Thyroid gland (tissue), 4 donors: ENCODE measurements around the gene SPHK1. TPM values are rescaled to one million over a fixed set of nuclear protein-coding genes. Genes with fewer than 3 reads are reported as not detected.

ENCODE experiments used
- DNase-seq, 2 donors: peaks; one replicate each; pipeline ENCODE4 v3.0.0-alpha.2; 2019
- H3K27ac ChIP-seq, 3 donors: fragments of 200-600 bp; sonication (generic); 1 replicate in 2 of 3; 2 replicates in 1 of 3; pipeline ENCODE4 v1.5.1; 2016 to 2019; ENCODE audit warnings: mild to moderate bottlenecking in 1 of 3, moderate library complexity in 1 of 3
- H3K27me3 ChIP-seq: fragments of 200-600 bp; sonication (generic); one replicate; pipeline ENCODE4 v1.5.1; 2019
- H3K36me3 ChIP-seq, 2 donors: fragments of 200-600 bp; sonication (generic); one replicate each; pipeline ENCODE4 v1.5.1; 2016 to 2019
- H3K4me1 ChIP-seq, 2 donors: fragments of 200-600 bp; sonication (generic); one replicate each; pipeline ENCODE4 v1.5.1; 2017 to 2019
- H3K4me3 ChIP-seq, 3 donors: fragments of 200-600 bp; sonication (generic); replicated peaks in 1 of 3; 1 replicate in 2 of 3; 2 replicates in 1 of 3; pipeline ENCODE4 v1.5.1; 2016; ENCODE audit warnings: mild to moderate bottlenecking in 1 of 3
- H3K9me3 ChIP-seq: fragments of 200-600 bp; sonication (generic); one replicate; pipeline ENCODE4 v1.5.1; 2017
- CTCF ChIP-seq, 6 experiments: fragments of 200-600 bp in 3 of 6; fragments of 450-650 bp in 3 of 6; sonication (generic) in 3 of 6; IDR thresholded peaks; one replicate each; pipeline ENCODE4 v1.5.1; 2016 to 2019; ENCODE audit warnings: antibody characterized with exemption in 6 of 6, mild to moderate bottlenecking in 2 of 6, inconsistent platforms in 1 of 6, moderate library complexity in 1 of 6
- POLR2A ChIP-seq, 2 donors: fragments of 450-650 bp; IDR thresholded peaks; one replicate each; pipeline ENCODE4 v1.6.1; 2017; ENCODE audit warnings: antibody characterized with exemption in 2 of 2, mild to moderate bottlenecking in 2 of 2, moderate library complexity in 1 of 2
- WGBS, 2 donors: methylation state at CpG; one replicate each; pipeline ENCODE4 v1.1.5; 2017; 5-methylcytosine and 5-hydroxymethylcytosine counted together
- intact Hi-C: fragments of 100-400 bp; cut with DNase I; formaldehyde crosslinking; loops from one replicate; pipeline ENCODE4 v1.15.1; 2023
- total RNA-seq, 4 donors: library from RNA; depleted of rRNA; stranded (reverse); fragments of >200 nt; gene quantifications; one replicate each; pipeline ENCODE4 v1.2.3, GENCODE V29; 2016

SPHK1 gene
- total RNA-seq, 4 donors from 2014 or later = 8.5 to 24.5 (median 13.8) TPM

GRCh38 chr17:76383546-76384221 is 725 bp upstream of the SPHK1 start:
- Histone ChIP-seq H3K4me3 (peak overlapping the region; percentile 31 to 62 (median 50)), H3K27me3 (no peaks in the 10 kb centered on the region), H3K9me3 (no peaks in the 10 kb centered on the region), H3K27ac (peak overlapping the region; percentile 33 to 88 (median 66)), H3K4me1 (peaks cover 18 to 27% of the 10 kb centered on the region in 2 donors), H3K36me3 (no peaks in the 10 kb centered on the region)
- TF ChIP-seq POLR2A (IDR thresholded peaks at IDR 0.05) (no peak), CTCF (IDR thresholded peaks at IDR 0.05) (peak in 4 of 6 experiments; percentile 3 to 36 (median 28))
- intact Hi-C loops = no loop called here
- peak; percentile 40 to 44 for DNase-seq
- WGBS, 2 donors = 2 to 3% methylated on average over 25 to 58 of the region's 65 CpGs

GRCh38 chr17:76384987-76385891 is 830 bp downstream of the SPHK1 start:
- no peaks in the 10 kb centered on the region for H3K9me3 ChIP-seq
- H3K4me1 ChIP-seq = peaks cover 18 to 27% of the 10 kb centered on the region in 2 donors
- TF ChIP-seq POLR2A (IDR thresholded peaks at IDR 0.05) = no peak
- peak overlapping the region in 2 of 3 donors; percentile 73 to 88 for H3K27ac ChIP-seq
- peak overlapping the region in 2 of 3 donors; percentile 6 to 50 for H3K4me3 ChIP-seq
- no peaks in the 10 kb centered on the region for H3K36me3 ChIP-seq
- WGBS, 2 donors = 0 to 7% methylated on average over 7 to 33 of the region's 74 CpGs
- H3K27me3 ChIP-seq = no peaks in the 10 kb centered on the region
- intact Hi-C loops = no loop called here
- peak; percentile 43 to 49 for DNase-seq

GRCh38 chr17:76385892-76386786 is 1.7 kb downstream of the SPHK1 start:
- 37 to 72% methylated on average over 7 to 45 of the region's 52 CpGs for WGBS, 2 donors
- H3K9me3 ChIP-seq = no peaks in the 10 kb centered on the region
- H3K4me3 ChIP-seq = peak overlapping the region in 1 of 3 donors; percentile 50
- intact Hi-C loops = no loop called here
- no peaks in the 10 kb centered on the region for H3K27me3 ChIP-seq
- H3K27ac ChIP-seq = peak overlapping the region in 2 of 3 donors; percentile 73 to 88
- peak; percentile 59 to 86 (median 72) for TF ChIP-seq CTCF (IDR thresholded peaks at IDR 0.05)
- TF ChIP-seq POLR2A (IDR thresholded peaks at IDR 0.05) = no peak
- H3K4me1 ChIP-seq = peaks cover 20 to 32% of the 10 kb centered on the region in 2 donors
- peak; percentile 72 to 76 for DNase-seq
- peaks cover 0 to 6% of the 10 kb centered on the region in 2 donors for H3K36me3 ChIP-seq

GRCh38 chr17:76386966-76387765 is 2.8 kb downstream of the SPHK1 start:
- no peak overlapping the region for H3K4me3 ChIP-seq
- TF ChIP-seq CTCF (IDR thresholded peaks at IDR 0.05) = no peak
- TF ChIP-seq POLR2A (IDR thresholded peaks at IDR 0.05) = no peak
- no peak overlapping the region for H3K27ac ChIP-seq
- peaks cover 0 to 6% of the 10 kb centered on the region in 2 donors for H3K36me3 ChIP-seq
- H3K9me3 ChIP-seq = no peaks in the 10 kb centered on the region
- H3K4me1 ChIP-seq = peaks cover 29 to 41% of the 10 kb centered on the region in 2 donors
- WGBS, 2 donors = 96 to 98% methylated on average over 24 to 31 of the region's 31 CpGs
- intact Hi-C loops = no loop called here
- no peak for DNase-seq
- no peaks in the 10 kb centered on the region for H3K27me3 ChIP-seq
